ENCODE results near the gene C8G. TPM values are rescaled to one million over a fixed set of nuclear protein-coding genes. Genes with fewer than 3 reads are reported as not detected.

The C8G gene
- total RNA-seq, 4 donors from 2014 or later = 24.9 to 148 (median 66.2) TPM; not detected in 1

DNA sequence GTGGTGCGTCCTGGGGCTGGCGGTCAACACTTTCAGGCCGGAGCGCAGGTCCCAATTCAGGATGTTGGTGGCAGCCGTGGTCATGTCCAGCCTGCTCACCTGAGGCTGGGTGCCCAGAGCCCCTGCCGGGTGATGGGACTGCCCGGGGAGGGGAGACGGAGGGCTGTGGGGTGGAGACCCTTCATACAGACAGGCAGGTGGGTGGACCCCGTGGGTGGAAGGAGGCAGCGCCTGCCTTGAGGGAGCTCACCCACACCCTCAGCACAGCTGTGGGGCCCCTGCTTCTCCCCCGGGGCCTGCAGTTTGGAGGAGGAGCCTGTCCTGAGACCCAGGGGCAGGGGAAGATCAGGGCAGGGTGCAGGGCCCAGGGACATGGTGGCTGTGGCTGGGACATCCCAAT, 25.3 kb downstream of the C8G start:
- Histone ChIP-seq H3K9me3 (no peaks in the 10 kb centered on the region), H3K27ac (no peak overlapping the region), H3K27me3 (no peaks in the 10 kb centered on the region), H3K36me3 (no peaks in the 10 kb centered on the region), H3K4me3 (no peak overlapping the region), H3K4me1 (peaks cover 0 to 18% (median 0%) of the 10 kb centered on the region in 4 donors)
- DNase-seq = no peak
- TF ChIP-seq POLR2A (IDR thresholded peaks at IDR 0.05) = no peak
- TF ChIP-seq, protein P1, sequence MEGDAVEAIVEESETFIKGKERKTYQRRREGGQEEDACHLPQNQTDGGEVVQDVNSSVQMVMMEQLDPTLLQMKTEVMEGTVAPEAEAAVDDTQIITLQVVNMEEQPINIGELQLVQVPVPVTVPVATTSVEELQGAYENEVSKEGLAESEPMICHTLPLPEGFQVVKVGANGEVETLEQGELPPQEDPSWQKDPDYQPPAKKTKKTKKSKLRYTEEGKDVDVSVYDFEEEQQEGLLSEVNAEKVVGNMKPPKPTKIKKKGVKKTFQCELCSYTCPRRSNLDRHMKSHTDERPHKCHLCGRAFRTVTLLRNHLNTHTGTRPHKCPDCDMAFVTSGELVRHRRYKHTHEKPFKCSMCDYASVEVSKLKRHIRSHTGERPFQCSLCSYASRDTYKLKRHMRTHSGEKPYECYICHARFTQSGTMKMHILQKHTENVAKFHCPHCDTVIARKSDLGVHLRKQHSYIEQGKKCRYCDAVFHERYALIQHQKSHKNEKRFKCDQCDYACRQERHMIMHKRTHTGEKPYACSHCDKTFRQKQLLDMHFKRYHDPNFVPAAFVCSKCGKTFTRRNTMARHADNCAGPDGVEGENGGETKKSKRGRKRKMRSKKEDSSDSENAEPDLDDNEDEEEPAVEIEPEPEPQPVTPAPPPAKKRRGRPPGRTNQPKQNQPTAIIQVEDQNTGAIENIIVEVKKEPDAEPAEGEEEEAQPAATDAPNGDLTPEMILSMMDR (IDR thresholded peaks at IDR 0.05) = no peak

DNA sequence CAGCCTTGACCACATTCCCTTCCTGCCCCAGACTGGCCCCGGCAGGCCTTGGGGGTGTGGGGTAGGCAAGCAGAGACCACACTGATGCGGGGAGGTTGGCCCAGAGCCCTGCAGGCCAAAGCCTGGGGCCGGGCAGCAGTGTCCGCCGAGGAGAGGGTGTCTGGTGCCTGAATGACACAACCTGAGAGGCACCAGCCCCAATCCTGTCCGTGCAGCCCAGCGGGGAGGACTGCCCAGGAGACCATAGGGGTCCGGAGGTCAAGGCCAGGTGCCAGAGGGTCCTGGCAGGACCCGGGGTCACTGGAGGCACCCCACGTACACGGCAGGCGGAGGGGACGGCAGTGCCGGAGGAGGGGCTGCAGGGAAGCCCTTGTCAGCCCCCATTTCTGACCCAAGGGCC, 26.7 kb downstream of the C8G start:
- Histone ChIP-seq H3K36me3 (no peaks in the 10 kb centered on the region), H3K9me3 (no peaks in the 10 kb centered on the region), H3K27ac (no peak overlapping the region), H3K4me3 (no peak overlapping the region), H3K27me3 (no peaks in the 10 kb centered on the region), H3K4me1 (peaks cover 0 to 11% (median 0%) of the 10 kb centered on the region in 4 donors)
- TF ChIP-seq POLR2A (IDR thresholded peaks at IDR 0.05) = no peak
- TF ChIP-seq, protein P1 (IDR thresholded peaks at IDR 0.05) = no peak
- no peak for DNase-seq

DNA sequence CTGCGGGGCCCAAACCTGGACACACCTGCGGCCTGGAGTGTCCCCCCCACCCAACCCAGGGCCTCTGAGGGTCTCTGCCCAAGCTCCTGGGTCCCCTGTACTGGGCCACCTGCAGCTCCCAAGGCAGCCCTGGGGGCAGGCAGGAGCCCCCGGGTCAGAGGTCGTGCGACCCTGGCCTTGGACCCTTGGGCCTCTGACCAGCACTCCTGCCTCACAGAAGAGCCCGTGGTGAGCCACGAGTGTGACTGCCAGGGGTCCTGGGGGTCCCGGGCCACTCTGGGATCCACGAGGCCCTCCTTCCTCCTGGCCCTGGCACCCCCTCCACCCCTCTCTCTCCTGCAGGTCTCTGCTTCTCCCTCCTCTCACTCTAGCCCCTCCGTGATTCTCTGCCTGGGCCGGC, 27.3 kb downstream of the C8G start:
- Histone ChIP-seq H3K36me3 (no peaks in the 10 kb centered on the region), H3K4me3 (no peak overlapping the region), H3K9me3 (no peaks in the 10 kb centered on the region), H3K27ac (no peak overlapping the region), H3K4me1 (peaks cover 0 to 11% (median 0%) of the 10 kb centered on the region in 4 donors), H3K27me3 (no peaks in the 10 kb centered on the region)
- TF ChIP-seq, protein P1 (IDR thresholded peaks at IDR 0.05) = no peak
- TF ChIP-seq POLR2A (IDR thresholded peaks at IDR 0.05) = no peak
- DNase-seq = no peak

DNA sequence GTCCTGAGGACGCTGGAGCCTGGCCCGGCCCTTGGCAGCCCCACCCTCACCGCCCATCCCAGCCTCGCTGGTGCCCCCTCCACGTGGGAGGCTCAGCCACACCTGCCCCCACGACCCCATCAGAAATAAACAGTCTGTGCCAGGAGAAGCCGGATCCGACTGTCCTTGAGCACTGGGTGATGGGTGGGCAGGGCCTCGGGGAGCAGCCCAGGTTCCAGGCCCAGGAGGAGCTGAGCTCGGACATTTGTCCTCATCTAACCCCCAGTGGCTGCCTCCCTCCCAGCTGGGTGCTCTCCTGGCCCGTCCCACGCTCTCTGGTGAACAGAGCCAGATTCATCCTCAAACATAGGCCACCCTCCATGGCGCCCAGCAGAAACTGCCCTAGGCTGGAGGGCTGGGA, 27.7 kb downstream of the C8G start:
- H3K9me3 ChIP-seq = no peaks in the 10 kb centered on the region
- H3K36me3 ChIP-seq = no peaks in the 10 kb centered on the region
- TF ChIP-seq, protein P1 (IDR thresholded peaks at IDR 0.05) = no peak
- TF ChIP-seq POLR2A (IDR thresholded peaks at IDR 0.05) = no peak
- DNase-seq = no peak
- H3K27ac ChIP-seq = no peak overlapping the region
- no peaks in the 10 kb centered on the region for H3K27me3 ChIP-seq
- no peak overlapping the region for H3K4me3 ChIP-seq
- H3K4me1 ChIP-seq = peaks cover 0 to 13% (median 2%) of the 10 kb centered on the region in 4 donors

DNA sequence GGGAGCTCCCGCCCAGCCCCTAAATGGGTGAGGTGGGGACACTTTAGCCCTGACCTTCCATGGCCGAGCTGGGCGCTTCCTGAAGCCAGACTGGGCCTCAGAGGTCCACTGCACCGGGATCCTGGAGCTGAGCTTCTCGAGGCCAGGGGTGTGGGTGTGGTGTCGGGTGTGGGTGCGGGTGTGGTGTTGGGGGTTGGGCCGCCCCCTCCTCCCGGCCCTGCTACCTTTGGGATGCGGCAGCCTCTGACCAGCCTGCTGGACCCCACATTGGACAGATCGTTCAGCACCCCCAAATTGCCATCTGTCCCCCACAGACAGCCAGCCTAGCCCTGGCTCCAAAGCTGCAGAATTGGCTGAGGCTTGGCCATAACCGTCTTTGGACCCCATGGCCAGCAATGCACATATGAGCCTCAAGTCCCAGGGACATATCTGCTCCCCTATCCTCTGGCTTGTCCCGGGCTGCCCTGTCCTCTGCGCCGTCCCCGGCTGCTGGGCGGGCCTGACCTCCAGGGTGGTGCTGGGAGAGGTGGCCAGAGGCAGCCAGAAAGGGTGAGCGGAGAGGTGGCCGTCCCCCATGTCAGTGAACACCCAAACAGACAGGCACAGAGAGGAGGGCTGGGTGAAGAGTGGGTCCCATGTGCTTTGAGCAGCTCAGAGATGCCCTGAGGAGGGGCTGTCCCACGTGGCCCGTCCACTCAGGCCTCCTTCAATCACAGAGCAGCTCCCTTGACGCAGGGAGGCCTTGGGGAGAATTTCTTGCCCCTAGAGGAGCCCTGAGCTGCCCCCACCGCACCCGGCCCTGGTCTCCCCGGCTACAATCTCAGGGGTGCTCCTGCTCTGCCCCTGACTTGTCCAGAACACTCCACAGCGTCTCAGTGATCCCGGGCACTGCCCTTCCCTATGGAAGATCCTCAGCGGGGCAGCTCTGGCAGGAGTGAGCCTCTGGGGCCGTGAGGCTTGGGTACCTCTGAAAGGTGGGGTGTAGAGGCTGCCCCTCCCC, 28.9 kb downstream of the C8G start:
- TF ChIP-seq POLR2A (IDR thresholded peaks at IDR 0.05) = no peak
- TF ChIP-seq, protein P1 (IDR thresholded peaks at IDR 0.05) = no peak
- H3K4me1 ChIP-seq = peaks cover 0 to 19% (median 2%) of the 10 kb centered on the region in 4 donors
- DNase-seq = no peak
- no peak overlapping the region for H3K27ac ChIP-seq
- H3K27me3 ChIP-seq = no peaks in the 10 kb centered on the region
- H3K4me3 ChIP-seq = no peak overlapping the region
- H3K9me3 ChIP-seq = no peaks in the 10 kb centered on the region
- no peaks in the 10 kb centered on the region for H3K36me3 ChIP-seq
